Erythroblast (primary cell): ENCODE measurements around the gene RNF38.
"Not testable (repeated sequence)": the region's sequence is repeated elsewhere in the genome, so short reads cannot be mapped to it uniquely, and the experiment has no call there.

Source experiments
- DNase-seq, 2 experiments: peaks; one replicate each; lab custom pipeline; 2025; lab: John Stamatoyannopoulos, UW
- GATA1 ChIP-seq: IDR thresholded peaks from 2 replicates; pipeline ENCODE4 v1.6.1; 2011; ENCODE audit warnings: low read depth, mild to moderate bottlenecking, control low read depth, low read length, moderate library complexity
- POLR2A ChIP-seq: IDR thresholded peaks from 2 replicates; pipeline ENCODE4 v1.6.1; 2011; ENCODE audit warnings: mild to moderate bottlenecking, low read length

RNF38 gene

DNA sequence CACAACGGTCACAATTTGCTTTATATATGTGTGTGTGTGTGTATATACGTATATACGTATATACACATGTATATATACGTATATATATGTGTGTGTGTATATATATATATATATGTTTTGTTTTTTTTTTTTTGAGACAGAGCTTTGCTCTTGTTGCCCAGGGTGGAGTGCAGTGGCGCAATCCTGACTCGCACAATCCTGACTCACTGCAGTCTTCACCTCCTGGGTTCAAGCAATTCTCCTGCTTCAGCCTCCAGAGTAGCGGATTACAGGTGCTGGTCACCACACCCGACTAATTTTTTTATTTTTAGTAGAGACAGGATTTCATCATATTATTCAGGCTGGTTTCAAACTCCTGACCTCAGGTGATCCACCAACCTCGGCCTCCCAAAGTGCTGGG lies 3.1 kb downstream of the RNF38 start:
- TF ChIP-seq GATA1 (no peak), POLR2A (no peak)
- DNase-seq: peak in 1 of 2 experiments; percentile 30

DNA sequence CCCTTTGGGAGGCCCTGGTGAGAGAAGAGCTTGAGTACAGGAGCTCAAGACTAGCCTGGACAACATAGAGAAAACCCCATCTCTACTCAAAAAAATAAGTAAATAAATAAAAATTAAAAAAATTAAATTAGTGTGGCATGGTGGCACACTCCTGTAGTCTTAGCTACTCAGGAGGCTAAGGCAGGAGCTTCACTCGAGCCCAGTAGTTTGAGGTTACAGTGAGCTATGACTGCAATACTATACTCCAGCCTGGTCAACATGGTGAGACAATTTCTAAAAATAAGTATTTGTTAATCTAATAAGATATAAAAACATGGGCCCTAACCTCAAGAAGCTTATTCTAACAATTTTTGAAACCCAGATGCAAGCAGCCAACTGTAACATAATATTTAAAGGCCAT lies 7.6 kb downstream of the RNF38 start:
- TF ChIP-seq POLR2A (no peak), GATA1 (no peak)
- DNase-seq: no peak

DNA sequence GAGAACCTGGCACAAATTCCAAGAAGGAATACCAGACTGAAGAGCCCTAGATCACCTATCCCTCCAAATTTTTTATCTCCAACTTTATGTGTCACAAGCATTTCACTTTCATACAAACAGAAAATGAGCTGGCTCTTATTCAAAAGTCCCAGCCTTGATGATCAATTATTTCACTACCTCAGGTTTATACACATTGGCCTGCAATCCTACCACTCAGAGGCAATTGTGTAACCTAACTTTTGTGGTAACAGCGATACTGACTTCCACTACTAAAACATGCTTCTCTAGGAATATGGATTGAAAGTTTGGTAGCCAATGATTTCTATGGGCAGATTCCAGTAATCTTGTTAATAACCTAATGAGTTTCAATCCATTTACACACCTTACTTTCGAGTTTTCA lies 10.5 kb downstream of the RNF38 start:
- TF ChIP-seq GATA1 (no peak), POLR2A (no peak)
- no peak for DNase-seq

DNA sequence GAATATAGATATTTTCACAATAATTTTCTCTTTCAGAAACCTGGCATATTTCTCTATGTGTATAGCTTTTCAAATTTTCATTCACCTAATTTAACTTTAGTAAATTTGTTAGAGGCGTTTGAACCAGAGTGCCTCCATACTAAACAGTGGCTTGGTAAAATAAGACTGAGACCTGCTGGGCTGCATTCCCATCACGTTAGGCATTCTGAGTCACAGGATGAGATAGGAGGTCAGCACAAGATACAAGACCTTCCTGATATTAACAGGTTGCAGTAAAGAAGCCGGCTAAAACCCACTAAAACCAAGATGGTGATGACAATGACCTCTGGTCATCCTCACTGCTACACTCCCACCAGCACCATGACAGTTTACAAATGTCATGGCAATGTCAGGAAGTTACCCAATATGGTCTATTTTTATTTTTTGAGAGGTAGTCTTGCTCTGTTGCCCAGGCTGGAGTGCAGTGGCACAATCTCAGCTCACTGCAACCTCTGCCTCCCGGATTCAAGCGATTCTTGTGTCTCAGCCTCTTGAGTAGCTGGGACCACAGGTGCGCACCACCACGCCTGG lies 13.6 kb downstream of the RNF38 start:
- not testable (repeated sequence) for DNase-seq

DNA sequence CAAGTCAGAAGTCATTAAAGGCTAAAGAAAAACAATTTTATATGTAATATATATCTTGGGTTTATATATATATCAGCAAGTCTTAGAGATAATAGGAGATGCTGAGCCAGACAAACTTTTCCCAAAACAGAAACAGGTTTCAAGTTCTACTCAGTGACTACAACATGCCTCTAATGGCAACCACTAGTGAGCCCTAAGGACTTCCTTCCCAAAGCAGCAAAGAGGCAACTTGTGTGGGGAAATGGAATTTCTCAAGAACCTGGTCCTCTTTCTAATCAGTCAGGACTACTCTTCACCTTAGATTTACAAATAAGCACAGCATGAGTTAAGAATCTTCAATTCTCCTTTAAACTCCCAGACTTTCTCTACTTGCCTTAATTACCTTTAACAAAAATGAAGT lies 17.6 kb downstream of the RNF38 start:
- DNase-seq: no peak
- TF ChIP-seq POLR2A: no peak
- no peak for TF ChIP-seq GATA1

DNA sequence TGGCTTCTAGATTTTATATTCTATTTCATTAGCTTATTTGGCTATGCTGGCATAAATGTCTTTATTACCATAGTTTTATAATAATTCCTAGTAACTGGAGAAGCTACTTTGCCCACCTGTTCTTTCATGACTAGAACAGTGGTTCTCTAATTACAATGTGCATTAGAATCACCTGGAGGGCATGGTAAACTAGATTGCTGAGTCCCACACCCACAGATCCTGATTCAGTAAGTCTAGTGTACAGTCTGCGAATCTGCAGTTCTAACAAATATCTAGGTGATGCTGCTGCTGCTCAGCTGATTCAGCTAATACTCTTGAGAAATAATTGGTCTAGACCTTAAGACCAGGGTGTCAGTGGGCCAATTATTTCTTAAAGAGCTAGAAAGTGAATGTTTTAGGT lies 35.5 kb downstream of the RNF38 start:
- TF ChIP-seq POLR2A: no peak
- no peak for TF ChIP-seq GATA1
- no peak for DNase-seq

DNA sequence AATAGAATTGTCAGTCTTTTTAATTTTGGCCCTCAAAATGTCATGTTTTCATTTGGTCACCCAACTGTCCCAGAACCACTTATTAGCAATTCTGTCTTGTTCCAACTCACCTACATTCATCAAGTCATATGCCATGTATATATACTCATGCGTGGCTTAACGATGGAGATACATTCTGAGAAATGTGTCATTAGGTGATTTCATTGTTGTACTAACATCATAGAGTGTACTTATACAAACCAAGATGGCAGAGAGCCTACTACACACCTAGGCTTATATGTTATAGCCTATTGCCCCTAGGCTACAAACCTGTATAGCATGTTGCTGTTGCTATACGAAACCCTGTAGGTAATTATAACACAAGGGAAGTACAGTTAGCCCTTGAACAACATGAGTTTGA lies 36.6 kb downstream of the RNF38 start:
- TF ChIP-seq POLR2A (no peak), GATA1 (no peak)
- no peak for DNase-seq

DNA sequence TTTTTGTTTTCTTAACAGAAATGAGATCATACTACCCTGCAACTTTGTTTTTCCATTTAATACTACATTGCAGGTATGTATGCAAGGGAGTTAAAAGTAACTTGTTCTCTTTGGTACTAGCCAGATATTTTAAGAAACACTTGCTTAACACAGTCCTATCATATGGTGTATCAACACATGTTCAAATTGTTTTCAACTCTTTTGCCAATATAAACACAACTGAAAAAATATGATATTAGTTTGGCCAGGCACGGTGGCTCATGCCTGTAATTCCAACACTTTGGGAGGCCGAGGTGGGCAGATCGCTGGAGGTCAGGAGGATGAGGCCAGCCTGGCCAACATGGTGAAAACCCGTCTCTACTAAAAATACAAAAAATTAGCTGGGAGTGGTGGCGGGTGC lies 41.6 kb downstream of the RNF38 start:
- no peak for TF ChIP-seq GATA1
- no peak for TF ChIP-seq POLR2A
- DNase-seq: no peak

DNA sequence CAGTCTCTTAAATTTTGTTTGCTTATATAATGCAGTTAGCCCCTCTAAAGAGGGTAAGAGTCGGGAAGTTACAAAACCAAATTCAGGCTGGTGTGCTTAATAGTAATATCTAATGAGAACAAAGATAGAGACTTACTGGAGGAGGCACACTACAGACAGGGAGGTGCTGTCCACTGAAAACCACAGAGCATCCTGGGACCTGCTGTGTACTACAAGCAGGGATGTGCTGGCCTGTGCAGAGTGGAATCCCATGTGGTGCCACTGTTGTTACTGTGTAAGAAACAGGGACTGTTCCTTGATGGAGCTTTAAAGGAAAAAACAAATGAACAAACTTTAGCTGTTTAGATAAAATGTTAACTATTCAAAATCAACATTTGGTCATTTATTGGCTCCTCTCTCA lies 42.4 kb downstream of the RNF38 start:
- no peak for TF ChIP-seq POLR2A
- no peak for TF ChIP-seq GATA1
- DNase-seq: no peak

DNA sequence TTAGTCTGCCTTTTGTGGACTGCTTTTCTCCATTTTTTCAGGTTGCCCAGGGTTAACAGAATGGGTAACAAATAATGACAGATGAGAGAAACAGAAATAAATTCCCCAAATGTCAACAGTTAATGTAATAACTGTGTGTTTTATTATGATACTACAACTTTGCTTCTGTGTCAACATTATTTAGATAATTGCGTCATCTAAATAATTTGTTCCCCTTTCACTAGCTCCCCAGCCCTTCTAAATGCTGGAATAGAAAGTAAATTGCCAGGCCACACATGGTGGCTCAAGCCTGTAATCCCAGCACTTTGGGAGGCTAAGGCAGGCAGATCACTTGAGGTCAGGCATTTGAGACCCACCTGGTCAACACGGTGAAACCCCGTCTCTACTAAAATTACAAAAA lies 53.5 kb downstream of the RNF38 start:
- TF ChIP-seq POLR2A (no peak), GATA1 (no peak)
- DNase-seq: no peak

DNA sequence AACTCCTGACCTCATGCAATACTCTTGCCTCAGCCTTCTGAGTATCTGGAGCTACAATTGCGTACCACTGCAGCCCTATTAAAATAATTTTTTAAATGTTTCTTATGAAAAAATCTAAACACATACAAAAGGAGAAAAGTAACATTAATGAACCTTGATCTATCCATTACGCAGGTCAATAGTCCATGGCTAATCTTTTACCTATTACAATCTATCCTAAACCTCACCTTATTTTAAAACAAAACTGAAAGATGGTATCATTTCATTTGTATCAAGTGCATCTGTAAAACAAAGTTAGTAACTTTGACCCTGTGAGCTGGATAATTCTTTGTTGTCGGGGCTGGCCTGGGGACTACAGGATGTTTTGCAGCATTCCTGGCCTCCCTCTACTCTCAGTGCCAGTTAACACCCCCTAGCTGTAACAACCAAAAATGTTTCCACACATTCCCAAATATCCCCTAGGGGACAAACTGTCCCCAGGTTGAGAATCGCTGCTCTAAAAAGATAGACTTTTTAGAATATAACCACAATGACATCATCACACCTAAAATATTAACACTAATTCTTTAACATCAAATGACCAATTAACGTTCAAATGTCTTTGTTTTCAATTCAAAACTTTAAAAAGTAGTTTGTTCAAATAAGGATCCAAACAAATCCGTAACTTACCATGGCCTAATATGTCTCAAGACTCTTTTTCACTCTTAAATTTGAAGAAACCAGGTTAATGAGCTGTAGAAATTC lies 54.8 kb downstream of the RNF38 start:
- TF ChIP-seq POLR2A (no peak), GATA1 (no peak)
- no peak for DNase-seq

DNA sequence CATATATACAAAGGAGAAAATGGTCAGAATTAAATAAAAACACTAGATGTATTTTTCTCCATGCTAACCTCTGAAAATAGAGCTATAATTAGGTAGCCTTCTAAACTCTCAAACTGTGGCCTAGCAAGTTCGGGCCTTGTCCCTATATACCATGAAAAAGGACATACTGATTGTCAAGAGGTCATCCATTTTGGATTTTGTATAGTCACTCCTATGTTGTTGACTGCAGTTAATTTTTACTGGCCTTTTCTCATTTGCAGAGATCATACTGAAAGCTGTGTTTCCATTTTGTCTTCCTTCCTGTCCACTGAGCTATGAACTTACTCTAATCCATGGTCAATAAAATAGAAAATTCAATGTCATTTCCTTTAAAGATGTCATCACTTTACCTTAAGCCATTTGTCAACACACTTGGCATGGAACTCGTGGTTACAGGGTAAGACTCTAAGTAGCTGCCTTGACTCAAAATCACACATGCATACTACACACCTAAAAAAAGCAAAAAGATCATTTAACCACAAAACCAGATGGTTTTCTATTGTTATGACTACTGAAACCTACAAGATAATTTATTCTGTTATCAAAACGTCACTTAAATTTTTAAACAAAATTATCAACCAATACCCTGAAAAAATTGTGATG lies 58.0 kb downstream of the RNF38 start:
- no peak for TF ChIP-seq POLR2A
- TF ChIP-seq GATA1: no peak
- no peak for DNase-seq

DNA sequence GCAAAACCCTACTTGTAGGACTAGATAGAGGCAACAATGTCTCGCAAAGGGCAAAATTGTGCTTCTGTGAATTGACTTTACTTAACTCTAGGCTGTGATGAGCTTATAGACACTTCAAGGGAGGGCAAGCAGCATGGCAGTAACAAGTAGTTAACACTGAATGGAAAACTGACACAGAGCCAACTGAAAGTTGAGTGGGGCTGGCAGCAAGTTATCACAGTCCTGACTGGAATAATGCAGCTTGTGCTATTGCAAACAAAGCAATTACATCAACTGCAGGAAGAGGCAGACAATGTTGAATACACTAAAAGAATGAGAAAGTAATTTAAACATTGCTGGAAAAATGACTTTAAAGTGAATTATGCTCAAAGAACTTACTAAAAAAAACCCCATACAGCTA lies 62.2 kb downstream of the RNF38 start:
- DNase-seq: no peak
- TF ChIP-seq GATA1 (no peak), POLR2A (no peak)

DNA sequence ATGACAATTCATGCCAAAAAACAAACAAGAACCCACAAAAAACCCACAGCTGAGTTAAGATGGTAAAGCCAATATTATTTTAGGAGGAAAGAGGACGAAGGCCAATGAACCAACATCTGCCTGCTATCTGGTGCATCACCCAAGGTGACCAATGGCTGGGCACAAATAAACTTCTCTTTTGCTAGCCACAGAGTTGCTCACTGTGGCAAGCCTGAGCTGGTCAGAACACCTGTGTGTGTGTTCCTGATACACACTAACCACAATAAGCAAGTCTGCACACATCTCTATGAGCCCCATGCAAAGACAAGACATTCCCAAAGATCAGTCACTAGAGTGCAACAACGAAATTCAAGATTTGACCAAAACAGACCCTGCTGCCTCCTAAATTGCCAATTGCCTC lies 63.1 kb downstream of the RNF38 start:
- TF ChIP-seq POLR2A (no peak), GATA1 (no peak)
- DNase-seq: no peak

DNA sequence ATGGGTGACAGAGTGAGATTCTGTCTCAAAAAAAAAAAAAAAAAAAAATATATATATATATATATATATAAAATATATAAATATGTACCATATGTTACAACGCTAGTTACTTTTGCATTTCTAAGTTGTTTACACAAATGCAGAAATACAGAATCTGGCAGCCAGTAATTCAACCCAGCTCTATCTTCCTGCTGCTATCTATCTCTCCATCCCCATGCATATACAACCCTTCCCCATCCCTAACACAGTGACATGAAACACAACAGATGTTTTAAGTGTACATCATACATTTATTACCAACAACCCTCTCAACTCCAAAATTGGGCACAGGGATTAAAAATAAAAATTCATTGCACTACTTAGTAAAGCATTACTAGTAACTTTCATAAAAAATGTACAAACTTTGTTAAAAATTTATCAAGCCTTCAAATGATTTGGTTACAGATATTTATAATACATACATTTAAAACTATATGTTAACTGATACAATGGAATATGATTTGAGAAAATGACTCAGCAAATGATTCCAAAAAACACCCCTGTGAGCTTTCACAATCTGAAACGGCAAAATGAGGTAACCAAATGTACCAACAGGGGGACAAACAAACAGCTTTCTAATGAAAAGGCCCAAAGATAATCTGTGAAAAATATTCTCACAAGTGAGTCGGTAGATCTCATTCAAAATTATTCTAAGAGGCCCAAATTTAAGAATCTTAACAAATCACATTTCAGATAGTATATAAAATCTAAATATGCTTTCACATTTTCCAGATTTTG lies 63.8 kb downstream of the RNF38 start:
- TF ChIP-seq POLR2A (no peak), GATA1 (no peak)
- no peak for DNase-seq
